MM.1S (cell line): ENCODE data around the gene DENND1A.

Experiments used
- DNase-seq: peaks from one replicate; pipeline ENCODE4 v3.0.0-alpha.2; 2015
- H2AFZ ChIP-seq: fragments of 300-600 bp; sonication (generic); 2 replicates; pipeline ENCODE4 v1.6.0; 2016; ENCODE audit warnings: antibody characterized with exemption, low read length
- H3F3A ChIP-seq: fragments of 300-600 bp; sonication (generic); 2 replicates; pipeline ENCODE4 v1.6.1; 2016; ENCODE audit warnings: mild to moderate bottlenecking, antibody characterized with exemption, low read length, moderate library complexity, mixed read lengths; ENCODE audit not compliant: insufficient read depth
- H3K27ac ChIP-seq: fragments of 300-600 bp; sonication (generic); 2 replicates; pipeline ENCODE4 v1.5.1; 2016; ENCODE audit warnings: mild to moderate bottlenecking, low read length
- H3K27me3 ChIP-seq: fragments of 300-600 bp; sonication (generic); replicated peaks from 2 replicates; pipeline ENCODE4 v1.6.0; 2016; ENCODE audit warnings: low read length; ENCODE audit not compliant: insufficient read depth
- H3K36me3 ChIP-seq: fragments of 300-600 bp; sonication (generic); replicated peaks from 2 replicates; pipeline ENCODE4 v1.6.1; 2016; ENCODE audit warnings: mild to moderate bottlenecking, low read length, mixed read lengths; ENCODE audit not compliant: insufficient read depth
- H3K4me1 ChIP-seq: fragments of 300-600 bp; sonication (generic); 2 replicates; pipeline ENCODE4 v1.6.1; 2016; ENCODE audit warnings: low read length, mixed read lengths
- H3K4me2 ChIP-seq: fragments of 300-600 bp; sonication (generic); 2 replicates; pipeline ENCODE4 v1.6.0; 2016; ENCODE audit warnings: low read depth, low read length
- H3K4me3 ChIP-seq: fragments of 300-600 bp; sonication (generic); 2 replicates; pipeline ENCODE4 v1.5.1; 2016; ENCODE audit warnings: low read length, mixed read lengths
- H3K79me2 ChIP-seq: fragments of 300-600 bp; sonication (generic); 2 replicates; pipeline ENCODE4 v1.6.1; 2016; ENCODE audit warnings: mixed run types, low read length, mixed read lengths
- H3K9ac ChIP-seq: fragments of 300-600 bp; sonication (generic); 2 replicates; pipeline ENCODE4 v1.6.1; 2016; ENCODE audit warnings: low read length, mixed read lengths
- H3K9me2 ChIP-seq: fragments of 300-600 bp; sonication (generic); replicated peaks from 2 replicates; pipeline ENCODE4 v1.6.1; 2016; ENCODE audit warnings: mild to moderate bottlenecking, low read length, mixed read lengths; ENCODE audit not compliant: insufficient read depth
- H3K9me3 ChIP-seq: fragments of 300-600 bp; sonication (generic); replicated peaks from 2 replicates; pipeline ENCODE4 v1.6.1; 2016; ENCODE audit warnings: mild to moderate bottlenecking, low read length, mixed read lengths; ENCODE audit not compliant: insufficient read depth
- H4K20me1 ChIP-seq: fragments of 300-600 bp; sonication (generic); 2 replicates; pipeline ENCODE4 v1.6.1; 2016; ENCODE audit warnings: mild to moderate bottlenecking, low read length, moderate library complexity, mixed read lengths; ENCODE audit not compliant: insufficient read depth
- CTCF ChIP-seq: fragments of 300-600 bp; sonication (generic); IDR thresholded peaks from 2 replicates; pipeline ENCODE4 v1.5.1; 2016; ENCODE audit warnings: antibody characterized with exemption, low read length, mixed read lengths
- EZH2 ChIP-seq: fragments of 300-600 bp; sonication (generic); optimal IDR thresholded peaks from 2 replicates; pipeline ENCODE3; 2017; ENCODE audit warnings: low read depth, mild to moderate bottlenecking, antibody characterized with exemption, low read length, mixed read lengths
- EZH2phosphoT487 ChIP-seq: fragments of 300-600 bp; sonication (generic); IDR thresholded peaks from 2 replicates; pipeline ENCODE4 v1.6.1; 2018; ENCODE audit warnings: antibody characterized with exemption, low read length

DENND1A gene

GRCh38 chr9:123548741-123549545, 381.0 kb downstream of the DENND1A start:
- H3K9me3 ChIP-seq: no peaks in the 10 kb centered on the region
- H3K36me3 ChIP-seq: no peaks in the 10 kb centered on the region
- no peak overlapping the region for H2AFZ ChIP-seq
- TF ChIP-seq EZH2phosphoT487: no peak
- TF ChIP-seq EZH2: no peak
- no peak for TF ChIP-seq CTCF
- H3K9me2 ChIP-seq: no peaks in the 10 kb centered on the region
- H3K4me2 ChIP-seq: no peak overlapping the region
- H3K79me2 ChIP-seq: no peaks in the 10 kb centered on the region
- H3K27me3 ChIP-seq: no peaks in the 10 kb centered on the region
- no peak overlapping the region for H3K4me3 ChIP-seq
- no peaks in the 10 kb centered on the region for H3K4me1 ChIP-seq
- DNase-seq: no peak
- H3K27ac ChIP-seq: no peak overlapping the region
- H3K9ac ChIP-seq: no peak overlapping the region
- no peaks in the 10 kb centered on the region for H3F3A ChIP-seq
- H4K20me1 ChIP-seq: no peaks in the 10 kb centered on the region

- Histone ChIP-seq H3F3A (no peaks in the 10 kb centered on the region), H3K27me3 (no peaks in the 10 kb centered on the region), H3K9ac (no peak overlapping the region), H3K79me2 (no peaks in the 10 kb centered on the region), H3K9me2 (no peaks in the 10 kb centered on the region), H3K36me3 (no peaks in the 10 kb centered on the region), H2AFZ (no peak overlapping the region), H4K20me1 (no peaks in the 10 kb centered on the region), H3K4me1 (no peaks in the 10 kb centered on the region), H3K9me3 (no peaks in the 10 kb centered on the region), H3K27ac (no peak overlapping the region), H3K4me3 (no peak overlapping the region), H3K4me2 (no peak overlapping the region)
- peak; percentile 38 for DNase-seq
- peak; percentile 80 for TF ChIP-seq CTCF
- no peak for TF ChIP-seq EZH2
- TF ChIP-seq EZH2phosphoT487: no peak
Observed at GRCh38 chr9:123544007-123544827, 385.7 kb downstream of the DENND1A start.

GRCh38 chr9:123543492-123543891, 386.4 kb downstream of the DENND1A start:
- Histone ChIP-seq H2AFZ (no peak overlapping the region), H3F3A (no peaks in the 10 kb centered on the region), H3K27me3 (no peaks in the 10 kb centered on the region), H3K4me2 (no peak overlapping the region), H4K20me1 (no peaks in the 10 kb centered on the region), H3K9me2 (no peaks in the 10 kb centered on the region), H3K9ac (no peak overlapping the region), H3K9me3 (no peaks in the 10 kb centered on the region), H3K36me3 (no peaks in the 10 kb centered on the region), H3K4me3 (no peak overlapping the region), H3K4me1 (no peaks in the 10 kb centered on the region), H3K27ac (no peak overlapping the region), H3K79me2 (no peaks in the 10 kb centered on the region)
- no peak for DNase-seq
- TF ChIP-seq CTCF (no peak), EZH2phosphoT487 (no peak), EZH2 (no peak)
